K562 (cell line): ENCODE measurements around the gene GSTM5. TPM values are rescaled to one million over a fixed set of nuclear protein-coding genes. Genes with fewer than 3 reads are reported as not detected.
A peak's percentile ranks its signal among the peaks of the same experiment; 100 is the strongest.

Experiments used
- ARID1B ChIP-seq: fragments of 450-650 bp; IDR thresholded peaks from 2 replicates; pipeline ENCODE4 v1.6.1; 2016; ENCODE audit warnings: antibody characterized with exemption, mild to moderate bottlenecking, inconsistent platforms
- EGR1 ChIP-seq: fragments of 450-650 bp; conservative IDR thresholded peaks from 2 replicates; pipeline ENCODE4 v1.6.1; 2017; ENCODE audit warnings: mild to moderate bottlenecking
- GTF2F1 ChIP-seq: IDR thresholded peaks from 2 replicates; pipeline ENCODE4 v1.6.1; 2011; ENCODE audit warnings: low read depth, low read length, improper control_type of control experiment
- JUNB ChIP-seq: fragments of 450-650 bp; formaldehyde crosslinking; conservative IDR thresholded peaks from 2 replicates; pipeline ENCODE4 v1.4.0; 2020; ENCODE audit warnings: mild to moderate bottlenecking
- L3MBTL2 ChIP-seq: fragments of 450-650 bp; IDR thresholded peaks from 2 replicates; pipeline ENCODE4 v1.6.1; 2016; ENCODE audit warnings: mild to moderate bottlenecking, moderate library complexity
- MED1 ChIP-seq: sonication (generic); formaldehyde crosslinking; IDR thresholded peaks from 2 replicates; pipeline ENCODE4 v1.8.1; 2023; ENCODE audit warnings: missing genetic modification reagents, borderline replicate concordance
- NFE2L1 ChIP-seq: fragments of 450-650 bp; IDR thresholded peaks from 2 replicates; pipeline ENCODE4 v1.6.1; 2016; ENCODE audit warnings: missing genetic modification characterization, low read depth, mild to moderate bottlenecking, missing compliant biosample characterization, moderate library complexity, borderline replicate concordance
- NFXL1 ChIP-seq: fragments of 450-650 bp; formaldehyde crosslinking; IDR thresholded peaks from 2 replicates; pipeline ENCODE4 v1.4.0; 2021; ENCODE audit warnings: mild to moderate bottlenecking
- RBM17 ChIP-seq: fragments of 200-400 bp; formaldehyde crosslinking; IDR thresholded peaks from 2 replicates; pipeline ENCODE4 v1.6.1; 2017; ENCODE audit warnings: low read depth, mild to moderate bottlenecking, low read length, borderline replicate concordance
- SMAD4 ChIP-seq: fragments of 250-450 bp; sonication (Bioruptor Pico); conservative IDR thresholded peaks from 2 replicates; pipeline ENCODE4 v1.8.0; 2021; ENCODE audit warnings: inconsistent platforms, mild to moderate bottlenecking, moderate library complexity
- SREBF1 ChIP-seq: fragments of 150-350 bp; IDR thresholded peaks from 2 replicates; pipeline ENCODE4 v1.6.1; 2014; ENCODE audit warnings: antibody characterized with exemption, low read depth, low read length, borderline replicate concordance
- TCF3 ChIP-seq: sonication (generic); formaldehyde crosslinking; IDR thresholded peaks from 2 replicates; pipeline ENCODE4 v1.4.0; 2020; ENCODE audit warnings: mild to moderate bottlenecking, missing genetic modification reagents
- ZNF124 ChIP-seq: sonication (generic); formaldehyde crosslinking; IDR thresholded peaks from 2 replicates; pipeline ENCODE4 v1.8.1; 2022; ENCODE audit warnings: missing genetic modification reagents
- ZSCAN32 ChIP-seq: fragments of 450-650 bp; formaldehyde crosslinking; IDR thresholded peaks from 2 replicates; pipeline ENCODE4 v1.4.0; 2020; ENCODE audit warnings: mild to moderate bottlenecking, moderate library complexity
- polyA plus RNA-seq, 8 experiments: library from polyadenylated mRNA; depleted of rRNA in 4 of 8; stranded (reverse) in 5 of 8; unstranded in 3 of 8; fragments of >200 nt; fragmentation: Nextera tagmentation in 2 of 8; fragmentation: Illumina TruSeq in 1 of 8; extraction: Ambion mirVana in 2 of 8; extraction: Trizol in 1 of 8; gene quantifications; 2 replicates each; pipeline versions ENCODE4 v1.2.1 to v1.2.3, GENCODE V29; 2011 to 2014; ENCODE audit warnings: inconsistent platforms in 1 of 8, missing spikeins in 1 of 8
- total RNA-seq, 7 experiments: library from RNA; depleted of rRNA in 6 of 7; stranded (reverse); fragments of >200 nt in 6 of 7; fragmentation: Illumina TruSeq in 2 of 7; extraction: Trizol in 2 of 7; gene quantifications; 2 replicates each; pipeline versions ENCODE4 v1.2.1 to v1.2.3, GENCODE V29; 2011 to 2021; ENCODE audit warnings: low replicate concordance in 1 of 7
- TF ChIP-seq, protein P1 (sequence below): fragments of 250-450 bp; sonication (Bioruptor Pico); IDR thresholded peaks from 2 replicates; pipeline ENCODE4 v1.8.0; 2021; ENCODE audit warnings: moderate library complexity, mild to moderate bottlenecking, inconsistent platforms
- TF ChIP-seq, protein P2 (sequence below): fragments of 250-450 bp; sonication (Bioruptor Pico); IDR thresholded peaks from 2 replicates; pipeline ENCODE4 v1.9.0; 2021; ENCODE audit warnings: mild to moderate bottlenecking, inconsistent platforms
- TF ChIP-seq, protein P3 (sequence below): conservative IDR thresholded peaks from 2 replicates; pipeline ENCODE4 v1.6.1; 2011; ENCODE audit warnings: low read depth, mild to moderate bottlenecking, low read length; ENCODE audit not compliant: control insufficient read depth
- TF ChIP-seq, protein P4 (sequence below): sonication (generic); formaldehyde crosslinking; IDR thresholded peaks from 2 replicates; pipeline ENCODE4 v1.8.0; 2023; ENCODE audit warnings: mild to moderate bottlenecking, missing genetic modification reagents
- TF ChIP-seq, protein P5 (sequence below), 3 experiments: fragments of 200-800 bp in 1 of 3; sonication (Bioruptor generic) in 1 of 3; sonication (generic) in 1 of 3; formaldehyde crosslinking in 1 of 3; IDR thresholded peaks; 2 replicates each; pipeline versions ENCODE4 v1.6.1 to v1.8.0; 2016 to 2022; ENCODE audit warnings: mild to moderate bottlenecking in 2 of 3, missing compliant biosample characterization in 2 of 3, missing genetic modification characterization in 2 of 3, missing genetic modification reagents in 1 of 3

The GSTM5 gene
- total and polyA plus RNA-seq, 9 of the 15 experiments (the other 6 are each of a cell fraction or from before 2014, with no cell fraction given) = not detected

DNA sequence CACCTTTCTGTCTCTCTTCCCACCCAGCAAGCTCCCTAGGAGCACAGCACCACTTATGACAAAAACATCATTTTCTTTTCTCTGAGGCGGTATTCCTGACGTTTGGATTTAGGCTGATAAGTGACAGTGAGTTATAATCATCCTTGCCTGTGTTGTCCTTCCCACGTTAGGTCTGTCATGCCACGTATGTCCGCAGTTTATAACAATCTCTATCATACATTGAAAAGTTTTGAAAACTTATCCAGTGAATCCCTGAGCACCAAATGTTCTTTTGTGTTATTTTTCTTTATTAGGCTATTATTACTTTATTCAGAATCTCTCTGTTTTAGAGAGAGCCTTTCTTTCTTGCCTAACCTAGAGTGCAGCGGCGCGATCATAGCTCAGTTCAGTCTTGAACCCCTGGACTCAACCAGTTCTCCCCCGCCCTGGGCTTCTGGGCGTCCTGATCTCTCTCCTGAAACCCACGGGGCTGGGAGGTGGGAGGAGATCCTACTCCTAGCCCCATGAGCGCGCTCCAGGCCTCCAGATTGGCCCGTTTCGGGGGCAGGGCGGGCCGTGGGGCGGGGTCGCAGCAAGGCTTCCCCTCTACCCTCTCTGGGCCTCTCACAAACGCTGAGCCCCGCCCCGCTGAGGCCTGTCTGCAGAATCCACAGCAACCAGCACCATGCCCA is 44.5 kb upstream of the GSTM5 start, which contains the start of gene GSTM2 (continued):
- TF ChIP-seq TCF3 (CRISPR knock-in tag) (no peak), ZNF124 (CRISPR knock-in tag) (no peak), SREBF1 (no peak), EGR1 (peak; percentile 33; the same call in 1 of the 2 replicates), SMAD4 (CRISPR knock-in tag) (no peak), RBM17 (no peak), ZSCAN32 (CRISPR knock-in tag) (no peak), L3MBTL2 (0 out of 2 replicates have a peak, but pooled peaks have one; percentile 14), ARID1B (no peak), NFXL1 (no peak), MED1 (no peak), JUNB (CRISPR knock-in tag) (no peak), NFE2L1 (tag) (no peak), GTF2F1 (no peak)
- TF ChIP-seq, protein P1, sequence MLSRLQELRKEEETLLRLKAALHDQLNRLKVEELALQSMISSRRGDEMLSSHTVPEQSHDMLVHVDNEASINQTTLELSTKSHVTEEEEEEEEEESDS (CRISPR knock-in tag) = no peak
- TF ChIP-seq, protein P2, sequence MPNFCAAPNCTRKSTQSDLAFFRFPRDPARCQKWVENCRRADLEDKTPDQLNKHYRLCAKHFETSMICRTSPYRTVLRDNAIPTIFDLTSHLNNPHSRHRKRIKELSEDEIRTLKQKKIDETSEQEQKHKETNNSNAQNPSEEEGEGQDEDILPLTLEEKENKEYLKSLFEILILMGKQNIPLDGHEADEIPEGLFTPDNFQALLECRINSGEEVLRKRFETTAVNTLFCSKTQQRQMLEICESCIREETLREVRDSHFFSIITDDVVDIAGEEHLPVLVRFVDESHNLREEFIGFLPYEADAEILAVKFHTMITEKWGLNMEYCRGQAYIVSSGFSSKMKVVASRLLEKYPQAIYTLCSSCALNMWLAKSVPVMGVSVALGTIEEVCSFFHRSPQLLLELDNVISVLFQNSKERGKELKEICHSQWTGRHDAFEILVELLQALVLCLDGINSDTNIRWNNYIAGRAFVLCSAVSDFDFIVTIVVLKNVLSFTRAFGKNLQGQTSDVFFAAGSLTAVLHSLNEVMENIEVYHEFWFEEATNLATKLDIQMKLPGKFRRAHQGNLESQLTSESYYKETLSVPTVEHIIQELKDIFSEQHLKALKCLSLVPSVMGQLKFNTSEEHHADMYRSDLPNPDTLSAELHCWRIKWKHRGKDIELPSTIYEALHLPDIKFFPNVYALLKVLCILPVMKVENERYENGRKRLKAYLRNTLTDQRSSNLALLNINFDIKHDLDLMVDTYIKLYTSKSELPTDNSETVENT (CRISPR knock-in tag) = no peak
- TF ChIP-seq, protein P3, sequence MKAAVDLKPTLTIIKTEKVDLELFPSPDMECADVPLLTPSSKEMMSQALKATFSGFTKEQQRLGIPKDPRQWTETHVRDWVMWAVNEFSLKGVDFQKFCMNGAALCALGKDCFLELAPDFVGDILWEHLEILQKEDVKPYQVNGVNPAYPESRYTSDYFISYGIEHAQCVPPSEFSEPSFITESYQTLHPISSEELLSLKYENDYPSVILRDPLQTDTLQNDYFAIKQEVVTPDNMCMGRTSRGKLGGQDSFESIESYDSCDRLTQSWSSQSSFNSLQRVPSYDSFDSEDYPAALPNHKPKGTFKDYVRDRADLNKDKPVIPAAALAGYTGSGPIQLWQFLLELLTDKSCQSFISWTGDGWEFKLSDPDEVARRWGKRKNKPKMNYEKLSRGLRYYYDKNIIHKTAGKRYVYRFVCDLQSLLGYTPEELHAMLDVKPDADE = no peak
- TF ChIP-seq, protein P4, sequence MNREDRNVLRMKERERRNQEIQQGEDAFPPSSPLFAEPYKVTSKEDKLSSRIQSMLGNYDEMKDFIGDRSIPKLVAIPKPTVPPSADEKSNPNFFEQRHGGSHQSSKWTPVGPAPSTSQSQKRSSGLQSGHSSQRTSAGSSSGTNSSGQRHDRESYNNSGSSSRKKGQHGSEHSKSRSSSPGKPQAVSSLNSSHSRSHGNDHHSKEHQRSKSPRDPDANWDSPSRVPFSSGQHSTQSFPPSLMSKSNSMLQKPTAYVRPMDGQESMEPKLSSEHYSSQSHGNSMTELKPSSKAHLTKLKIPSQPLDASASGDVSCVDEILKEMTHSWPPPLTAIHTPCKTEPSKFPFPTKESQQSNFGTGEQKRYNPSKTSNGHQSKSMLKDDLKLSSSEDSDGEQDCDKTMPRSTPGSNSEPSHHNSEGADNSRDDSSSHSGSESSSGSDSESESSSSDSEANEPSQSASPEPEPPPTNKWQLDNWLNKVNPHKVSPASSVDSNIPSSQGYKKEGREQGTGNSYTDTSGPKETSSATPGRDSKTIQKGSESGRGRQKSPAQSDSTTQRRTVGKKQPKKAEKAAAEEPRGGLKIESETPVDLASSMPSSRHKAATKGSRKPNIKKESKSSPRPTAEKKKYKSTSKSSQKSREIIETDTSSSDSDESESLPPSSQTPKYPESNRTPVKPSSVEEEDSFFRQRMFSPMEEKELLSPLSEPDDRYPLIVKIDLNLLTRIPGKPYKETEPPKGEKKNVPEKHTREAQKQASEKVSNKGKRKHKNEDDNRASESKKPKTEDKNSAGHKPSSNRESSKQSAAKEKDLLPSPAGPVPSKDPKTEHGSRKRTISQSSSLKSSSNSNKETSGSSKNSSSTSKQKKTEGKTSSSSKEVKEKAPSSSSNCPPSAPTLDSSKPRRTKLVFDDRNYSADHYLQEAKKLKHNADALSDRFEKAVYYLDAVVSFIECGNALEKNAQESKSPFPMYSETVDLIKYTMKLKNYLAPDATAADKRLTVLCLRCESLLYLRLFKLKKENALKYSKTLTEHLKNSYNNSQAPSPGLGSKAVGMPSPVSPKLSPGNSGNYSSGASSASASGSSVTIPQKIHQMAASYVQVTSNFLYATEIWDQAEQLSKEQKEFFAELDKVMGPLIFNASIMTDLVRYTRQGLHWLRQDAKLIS (CRISPR knock-in tag) = no peak
- TF ChIP-seq, protein P5, sequence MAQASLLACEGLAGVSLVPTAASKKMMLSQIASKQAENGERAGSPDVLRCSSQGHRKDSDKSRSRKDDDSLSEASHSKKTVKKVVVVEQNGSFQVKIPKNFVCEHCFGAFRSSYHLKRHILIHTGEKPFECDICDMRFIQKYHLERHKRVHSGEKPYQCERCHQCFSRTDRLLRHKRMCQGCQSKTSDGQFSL (CRISPR knock-in tag; IDR thresholded peaks at IDR 0.05) = no peak
- TF ChIP-seq, protein P5 (tag; IDR thresholded peaks at IDR 0.05) = no peak
